ENCODE data around the gene APLP1. TPM values are rescaled to one million over a fixed set of nuclear protein-coding genes. Genes with fewer than 3 reads are reported as not detected.

The APLP1 gene
- total RNA-seq, 1 experiment from 2014 or later: 14.9 TPM

DNA sequence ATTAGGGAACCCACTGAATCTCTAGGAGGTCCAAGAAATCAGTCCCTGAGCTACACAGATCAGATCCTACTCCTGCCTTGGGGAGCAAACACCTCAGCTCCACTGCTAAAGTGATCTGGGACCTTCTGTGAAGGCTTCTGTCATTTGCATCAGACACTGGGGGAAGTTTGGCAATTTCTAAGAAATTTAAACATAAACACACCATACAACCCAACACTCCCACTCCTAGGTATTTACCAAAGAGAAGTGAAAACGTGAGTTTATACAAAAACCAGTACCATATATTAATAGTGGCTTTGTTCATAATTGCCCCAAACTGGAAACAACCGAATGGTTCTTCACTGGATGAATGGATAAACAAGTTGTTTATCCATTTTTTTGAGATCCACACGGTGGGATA, 47.1 kb downstream of the APLP1 start:
- TF ChIP-seq CTCF (conservative IDR thresholded peaks at IDR 0.05; ENCODE audit: low read depth, low read length): no peak
- TF ChIP-seq EZH2 (IDR thresholded peaks at IDR 0.05; ENCODE audit: borderline replicate concordance, low read depth, low read length, poor library complexity, severe bottlenecking): no peak
- Histone ChIP-seq H3K4me1 (ENCODE audit: insufficient read depth, low read length, poor library complexity, severe bottlenecking) (no peaks in the 10 kb centered on the region), H3K4me3 (ENCODE audit: low read depth, low read length, poor library complexity, severe bottlenecking) (no peak overlapping the region), H3K36me3 (ENCODE audit: insufficient read depth, low read length, poor library complexity, severe bottlenecking) (no peaks in the 10 kb centered on the region), H3K27ac (ENCODE audit: low read depth, low read length, poor library complexity, severe bottlenecking) (no peak overlapping the region), H3K27me3 (replicated peaks; ENCODE audit: insufficient read depth, low read depth, low read length, poor library complexity) (no peaks in the 10 kb centered on the region), H3K9me3 (ENCODE audit: low read depth, low read length, poor library complexity, severe bottlenecking) (no peaks in the 10 kb centered on the region)
- CTCF ChIA-PET: no interaction called here
- intact Hi-C loops (cut with micrococcal nuclease; ENCODE audit: unreplicated experiment): no loop called here
- DNase-seq (ENCODE audit: low spot score): no peak
- BruUV-seq (replicated peaks): no TSS peak
- POLR2A ChIA-PET (ENCODE audit: low non-redundant PET): no interaction called here

DNA sequence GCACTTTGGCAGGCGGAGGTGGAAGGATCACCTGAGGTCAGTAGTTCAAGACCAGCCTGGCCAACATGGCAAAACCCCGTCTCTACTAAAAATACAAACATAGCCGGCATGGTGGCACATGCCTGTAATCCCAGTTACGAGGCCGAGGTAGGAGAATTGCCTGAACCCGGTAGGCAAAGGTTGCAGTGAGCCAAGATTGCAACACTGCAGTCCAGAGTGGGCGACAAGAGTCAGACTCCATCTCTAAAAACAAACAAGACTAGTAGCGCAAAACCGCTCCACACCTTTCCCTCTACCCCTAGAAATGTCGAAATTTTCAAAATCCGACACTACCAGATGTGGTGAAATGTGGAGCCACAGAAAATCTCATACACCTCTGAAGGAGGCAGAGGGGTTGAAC, 50.9 kb downstream of the APLP1 start:
- Histone ChIP-seq H3K4me1 (ENCODE audit: insufficient read depth, low read length, poor library complexity, severe bottlenecking) (no peaks in the 10 kb centered on the region), H3K27ac (ENCODE audit: low read depth, low read length, poor library complexity, severe bottlenecking) (no peak overlapping the region), H3K9me3 (ENCODE audit: low read depth, low read length, poor library complexity, severe bottlenecking) (no peaks in the 10 kb centered on the region), H3K27me3 (replicated peaks; ENCODE audit: insufficient read depth, low read depth, low read length, poor library complexity) (no peaks in the 10 kb centered on the region), H3K4me3 (ENCODE audit: low read depth, low read length, poor library complexity, severe bottlenecking) (no peak overlapping the region), H3K36me3 (ENCODE audit: insufficient read depth, low read length, poor library complexity, severe bottlenecking) (no peaks in the 10 kb centered on the region)
- ChIA-PET CTCF (no interaction called here), POLR2A (ENCODE audit: low non-redundant PET) (no interaction called here)
- intact Hi-C loops (cut with micrococcal nuclease; ENCODE audit: unreplicated experiment): no loop called here
- BruUV-seq (replicated peaks): no TSS peak
- TF ChIP-seq EZH2 (IDR thresholded peaks at IDR 0.05; ENCODE audit: borderline replicate concordance, low read depth, low read length, poor library complexity, severe bottlenecking): no peak
- no peak for TF ChIP-seq CTCF (conservative IDR thresholded peaks at IDR 0.05; ENCODE audit: low read depth, low read length)
- DNase-seq (ENCODE audit: low spot score): no peak

DNA sequence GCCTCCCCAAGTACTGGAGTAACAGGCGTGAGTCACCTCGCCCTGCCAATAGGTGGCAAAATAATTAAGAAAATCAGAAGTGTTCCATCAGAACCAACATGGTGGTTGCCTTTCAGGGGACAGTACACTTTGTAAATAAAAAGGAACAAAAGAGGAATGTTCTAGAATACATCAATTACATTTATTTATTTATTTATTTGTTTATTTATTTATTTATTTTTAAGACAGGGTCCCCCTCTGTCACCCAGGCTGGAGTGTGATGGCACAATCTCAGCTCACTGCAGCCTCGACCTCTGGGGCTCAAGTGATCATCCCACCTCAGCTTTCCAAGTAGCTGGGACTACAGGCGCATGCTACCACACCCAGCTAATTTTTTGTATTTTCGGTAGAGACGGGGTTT, 52.6 kb downstream of the APLP1 start:
- no peak overlapping the region for H3K4me3 ChIP-seq (ENCODE audit: low read depth, low read length, poor library complexity, severe bottlenecking)
- no peak overlapping the region for H3K27ac ChIP-seq (ENCODE audit: low read depth, low read length, poor library complexity, severe bottlenecking)
- H3K36me3 ChIP-seq (ENCODE audit: insufficient read depth, low read length, poor library complexity, severe bottlenecking): no peaks in the 10 kb centered on the region
- no peaks in the 10 kb centered on the region for H3K27me3 ChIP-seq (replicated peaks; ENCODE audit: insufficient read depth, low read depth, low read length, poor library complexity)
- no peaks in the 10 kb centered on the region for H3K4me1 ChIP-seq (ENCODE audit: insufficient read depth, low read length, poor library complexity, severe bottlenecking)
- CTCF ChIA-PET: no interaction called here
- POLR2A ChIA-PET (ENCODE audit: low non-redundant PET): no interaction called here
- TF ChIP-seq CTCF (conservative IDR thresholded peaks at IDR 0.05; ENCODE audit: low read depth, low read length) (no peak), EZH2 (IDR thresholded peaks at IDR 0.05; ENCODE audit: borderline replicate concordance, low read depth, low read length, poor library complexity, severe bottlenecking) (no peak)
- no peaks in the 10 kb centered on the region for H3K9me3 ChIP-seq (ENCODE audit: low read depth, low read length, poor library complexity, severe bottlenecking)
- intact Hi-C loops (cut with micrococcal nuclease; ENCODE audit: unreplicated experiment): no loop called here
- BruUV-seq (replicated peaks): no TSS peak
- no peak for DNase-seq (ENCODE audit: low spot score)
